ENCODE results near the gene C16orf87.

C16orf87 gene

GRCh38 chr16:46844771-46845170 lies 13.8 kb upstream of the C16orf87 start:
- TF ChIP-seq PATZ1 (CRISPR knock-in tag; IDR thresholded peaks at IDR 0.05; ENCODE audit: borderline replicate concordance) (no peak), CSDC2 (CRISPR knock-in tag; IDR thresholded peaks at IDR 0.05) (no peak)
- ATAC-seq: no peak

- no peak for ATAC-seq
- TF ChIP-seq RARB (CRISPR knock-in tag; IDR thresholded peaks at IDR 0.05) (no peak), PPARA (CRISPR knock-in tag; IDR thresholded peaks at IDR 0.05; ENCODE audit: borderline replicate concordance) (no peak), OSR1 (CRISPR knock-in tag; IDR thresholded peaks at IDR 0.05) (no peak), TOX (CRISPR knock-in tag; IDR thresholded peaks at IDR 0.05; ENCODE audit: borderline replicate concordance) (no peak), POU6F1 (CRISPR knock-in tag; IDR thresholded peaks at IDR 0.05; ENCODE audit: borderline replicate concordance, low read depth) (no peak), CREB5 (CRISPR knock-in tag; IDR thresholded peaks at IDR 0.05; ENCODE audit: low read depth) (no peak), BACH2 (CRISPR knock-in tag; IDR thresholded peaks at IDR 0.05; ENCODE audit: borderline replicate concordance) (no peak), ESRRG (CRISPR knock-in tag; IDR thresholded peaks at IDR 0.05) (no peak), PATZ1 (CRISPR knock-in tag; IDR thresholded peaks at IDR 0.05; ENCODE audit: borderline replicate concordance) (no peak), ZFP3 (CRISPR knock-in tag; IDR thresholded peaks at IDR 0.05) (no peak), ZNF70 (CRISPR knock-in tag; IDR thresholded peaks at IDR 0.05) (no peak), ZNF8 (CRISPR knock-in tag; IDR thresholded peaks at IDR 0.05) (no peak), CSDC2 (CRISPR knock-in tag; IDR thresholded peaks at IDR 0.05) (no peak), ISL1 (CRISPR knock-in tag; IDR thresholded peaks at IDR 0.05) (no peak), TCF4 (CRISPR knock-in tag; IDR thresholded peaks at IDR 0.05; ENCODE audit: borderline replicate concordance) (no peak), ARNTL (CRISPR knock-in tag; IDR thresholded peaks at IDR 0.05; ENCODE audit: borderline replicate concordance, low read depth) (no peak)
Observed at GRCh38 chr16:46843898-46844642, 13.1 kb upstream of the C16orf87 start.

GRCh38 chr16:46842192-46842895 lies 11.4 kb upstream of the C16orf87 start:
- TF ChIP-seq ZNF8 (CRISPR knock-in tag; IDR thresholded peaks at IDR 0.05): peak; percentile 95
- no peak for TF ChIP-seq ZNF565 (CRISPR knock-in tag; conservative IDR thresholded peaks at IDR 0.05; ENCODE audit: low read depth)
- no peak for TF ChIP-seq PATZ1 (CRISPR knock-in tag; IDR thresholded peaks at IDR 0.05; ENCODE audit: borderline replicate concordance)
- no peak for ATAC-seq

- no peak for TF ChIP-seq CSDC2 (CRISPR knock-in tag; IDR thresholded peaks at IDR 0.05)
- no peak for TF ChIP-seq CREB5 (CRISPR knock-in tag; IDR thresholded peaks at IDR 0.05; ENCODE audit: low read depth)
- no peak for TF ChIP-seq ZNF70 (CRISPR knock-in tag; IDR thresholded peaks at IDR 0.05)
- TF ChIP-seq ZNF565 (CRISPR knock-in tag; conservative IDR thresholded peaks at IDR 0.05; ENCODE audit: low read depth): no peak
- TF ChIP-seq TOX (CRISPR knock-in tag; IDR thresholded peaks at IDR 0.05; ENCODE audit: borderline replicate concordance): no peak
- TF ChIP-seq ISL1 (CRISPR knock-in tag; IDR thresholded peaks at IDR 0.05): no peak
- no peak for TF ChIP-seq ZFP30 (CRISPR knock-in tag; IDR thresholded peaks at IDR 0.05)
- no peak for TF ChIP-seq ZNF8 (CRISPR knock-in tag; IDR thresholded peaks at IDR 0.05)
- TF ChIP-seq SNAI2 (CRISPR knock-in tag; IDR thresholded peaks at IDR 0.05): no peak
- TF ChIP-seq PPARA (CRISPR knock-in tag; IDR thresholded peaks at IDR 0.05; ENCODE audit: borderline replicate concordance): no peak
- TF ChIP-seq TSHZ2 (CRISPR knock-in tag; IDR thresholded peaks at IDR 0.05): no peak
- no peak for ATAC-seq
Observed at GRCh38 chr16:46839986-46840443, 9.0 kb upstream of the C16orf87 start.
